Measurements from ENCODE around the gene ZC3H7A.

GRCh38 chr16:11756248-11756647 is 40.8 kb downstream of the ZC3H7A start:
- no peak for TF ChIP-seq ZNF687 (IDR thresholded peaks at IDR 0.05)
- no peak for TF ChIP-seq POLR2AphosphoS5 (IDR thresholded peaks at IDR 0.05; ENCODE audit: low read length)
- TF ChIP-seq BCLAF1 (IDR thresholded peaks at IDR 0.05), result no peak
- TF ChIP-seq ZSCAN29 (IDR thresholded peaks at IDR 0.05), result no peak
